CD14-positive monocyte (primary cell): ENCODE data around the gene PSG5. TPM values are rescaled to one million over a fixed set of nuclear protein-coding genes. Genes with fewer than 3 reads are reported as not detected.
"Not testable (repeated sequence)": the region's sequence is repeated elsewhere in the genome, so short reads cannot be mapped to it uniquely, and the experiment has no call there.

Experiments
- DNase-seq, 3 donors: peaks; one replicate each; pipeline ENCODE4 v3.0.0-alpha.2; 2011 to 2022
- H2AFZ ChIP-seq: 2 replicates; pipeline ENCODE4 v1.6.0; 2012; ENCODE audit warnings: mild to moderate bottlenecking, low read depth, low read length, inconsistent platforms; ENCODE audit not compliant: insufficient read depth, poor library complexity, severe bottlenecking
- H3K27ac ChIP-seq, 2 donors: 1 replicate in 1 of 2; 2 replicates in 1 of 2; pipeline ENCODE4 v1.5.1; 2012 to 2013; ENCODE audit warnings: low read length in 2 of 2, control low read depth in 1 of 2, inconsistent platforms in 1 of 2, low read depth in 1 of 2, mild to moderate bottlenecking in 1 of 2
- H3K27me3 ChIP-seq, 2 donors: one replicate each; pipeline versions ENCODE4 v1.6.0 to v1.6.1; 2011 to 2013; ENCODE audit warnings: low read length in 2 of 2; ENCODE audit not compliant: control insufficient read depth in 2 of 2, insufficient read depth in 2 of 2
- H3K36me3 ChIP-seq, 2 donors: replicated peaks in 1 of 2; 1 replicate in 1 of 2; 2 replicates in 1 of 2; pipeline versions ENCODE4 v1.5.1 to v1.6.1; 2012 to 2013; ENCODE audit warnings: low read length in 2 of 2, control low read depth in 1 of 2, inconsistent platforms in 1 of 2, mild to moderate bottlenecking in 1 of 2; ENCODE audit not compliant: insufficient read depth in 2 of 2, control insufficient read depth in 1 of 2
- H3K4me1 ChIP-seq, 2 donors: 1 replicate in 1 of 2; 2 replicates in 1 of 2; pipeline versions ENCODE4 v1.5.1 to v1.6.1; 2012 to 2013; ENCODE audit warnings: low read length in 2 of 2, control low read depth in 1 of 2, inconsistent platforms in 1 of 2, mild to moderate bottlenecking in 1 of 2, moderate library complexity in 1 of 2; ENCODE audit not compliant: insufficient read depth in 2 of 2, control insufficient read depth in 1 of 2
- H3K4me2 ChIP-seq: replicated peaks from 2 replicates; pipeline ENCODE3; 2012; ENCODE audit warnings: low read length, moderate library complexity, mild to moderate bottlenecking; ENCODE audit not compliant: poor library complexity, severe bottlenecking; ENCODE audit errors: extremely low read depth
- H3K4me3 ChIP-seq, 3 experiments: fragments of 200-600 bp in 1 of 3; sonication (generic) in 1 of 3; replicated peaks in 1 of 3; 1 replicate in 2 of 3; 2 replicates in 1 of 3; pipeline ENCODE4 v1.5.1; 2011 to 2013; ENCODE audit warnings: low read length in 3 of 3, mild to moderate bottlenecking in 3 of 3, control low read depth in 2 of 3, low read depth in 2 of 3, inconsistent platforms in 1 of 3, moderate library complexity in 1 of 3
- H3K79me2 ChIP-seq: 2 replicates; pipeline ENCODE4 v1.6.0; 2012; ENCODE audit warnings: mild to moderate bottlenecking, control low read depth, inconsistent platforms, low read length, moderate library complexity; ENCODE audit not compliant: insufficient read depth
- H3K9ac ChIP-seq: 2 replicates; pipeline ENCODE4 v1.6.0; 2017; ENCODE audit warnings: low read length, mild to moderate bottlenecking; ENCODE audit not compliant: insufficient read depth, poor library complexity, severe bottlenecking
- H3K9me3 ChIP-seq, 2 donors: replicated peaks in 1 of 2; 1 replicate in 1 of 2; 2 replicates in 1 of 2; pipeline versions ENCODE4 v1.5.1 to v1.6.1; 2012 to 2013; ENCODE audit warnings: low read length in 2 of 2, control low read depth in 1 of 2; ENCODE audit not compliant: control insufficient read depth in 1 of 2, insufficient read depth in 1 of 2
- H4K20me1 ChIP-seq: 2 replicates; pipeline ENCODE4 v1.6.0; 2012; ENCODE audit warnings: mild to moderate bottlenecking, low read length, control low read depth, moderate library complexity; ENCODE audit not compliant: insufficient read depth
- H3K27ac Mint-ChIP-seq, 7 donors: one replicate each; pipeline ENCODE4 v1.8.0; 2020; ENCODE audit warnings: mild to moderate bottlenecking in 7 of 7, mixed read lengths in 7 of 7, moderate library complexity in 6 of 7, inconsistent platforms in 2 of 7
- H3K27me3 Mint-ChIP-seq, 3 donors: one replicate each; pipeline ENCODE4 v1.8.0; 2021 to 2022; ENCODE audit warnings: low read depth in 3 of 3, mild to moderate bottlenecking in 3 of 3, mixed read lengths in 3 of 3, moderate library complexity in 3 of 3, inconsistent platforms in 1 of 3
- H3K36me3 Mint-ChIP-seq, 2 donors: one replicate each; pipeline ENCODE4 v1.8.0; 2020; ENCODE audit warnings: mixed read lengths in 2 of 2, inconsistent platforms in 1 of 2, mild to moderate bottlenecking in 1 of 2
- H3K4me1 Mint-ChIP-seq: one replicate; pipeline ENCODE4 v1.8.0; 2020; ENCODE audit warnings: mild to moderate bottlenecking, mixed read lengths
- H3K4me3 Mint-ChIP-seq, 2 donors: one replicate each; pipeline ENCODE4 v1.8.0; 2020; ENCODE audit warnings: mild to moderate bottlenecking in 2 of 2, mixed read lengths in 2 of 2, moderate library complexity in 1 of 2
- H3K9me3 Mint-ChIP-seq, 7 donors: one replicate each; pipeline ENCODE4 v1.8.0; 2020 to 2022; ENCODE audit warnings: mixed read lengths in 7 of 7, mild to moderate bottlenecking in 6 of 7, moderate library complexity in 6 of 7, inconsistent platforms in 2 of 7
- WGBS: methylation state at CpG from one replicate; pipeline ENCODE4 v1.1.5; 2013; ENCODE audit warnings: missing lambda C conversion rate; ENCODE audit not compliant: insufficient coverage; 5-methylcytosine and 5-hydroxymethylcytosine counted together
- intact Hi-C, 2 donors: fragments of 100-400 bp; cut with micrococcal nuclease; formaldehyde crosslinking; loops; one replicate each; pipeline versions ENCODE4 v1.15.0 to v1.15.1; 2023
- polyA plus RNA-seq, 3 donors: library from polyadenylated mRNA; depleted of rRNA in 1 of 3; unstranded in 2 of 3; stranded (reverse) in 1 of 3; fragments of 300-500 nt in 2 of 3; fragments of >200 nt in 1 of 3; fragmentation: Illumina TruSeq in 2 of 3; gene quantifications; 1 replicate in 2 of 3; 2 replicates in 1 of 3; pipeline ENCODE4 v1.2.3, GENCODE V29; 2012 to 2021
- TF ChIP-seq, protein P1 (sequence below): fragments of 200-600 bp; IDR thresholded peaks from one replicate; pipeline ENCODE4 v1.8.0; 2022; ENCODE audit warnings: antibody characterized with exemption, mild to moderate bottlenecking

PSG5 gene
- polyA plus RNA-seq, 3 donors = not detected

DNA sequence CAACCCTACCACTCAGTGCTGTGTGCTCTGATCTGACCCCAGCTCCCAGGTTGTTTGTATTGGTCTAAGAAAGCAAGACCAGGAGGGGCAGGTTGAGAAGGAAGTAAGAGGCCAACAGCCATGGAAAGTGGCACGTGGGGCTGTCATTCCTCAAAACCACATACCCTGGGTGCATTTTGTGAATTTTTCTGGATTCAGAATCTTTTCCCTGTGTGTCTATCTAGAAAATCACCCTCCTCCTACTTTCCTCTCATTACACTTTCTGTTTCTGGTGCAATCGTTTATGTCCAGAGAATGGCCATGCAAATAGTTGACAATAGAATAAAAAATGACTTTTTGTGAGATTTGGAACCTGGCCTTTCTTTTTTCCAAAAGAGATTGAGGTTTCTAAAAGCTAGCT, 24.1 kb downstream of the PSG5 start:
- H3K27me3 ChIP-seq, H3K36me3 ChIP-seq, H3K4me2 ChIP-seq, H3K9me3 ChIP-seq, H3K27ac ChIP-seq, H4K20me1 ChIP-seq, H3K9me3 Mint-ChIP-seq, H3K27ac Mint-ChIP-seq, H3K27me3 Mint-ChIP-seq, H3K4me3 Mint-ChIP-seq, H3K79me2 ChIP-seq, H3K4me1 Mint-ChIP-seq, H3K4me3 ChIP-seq, DNase-seq, H3K4me1 ChIP-seq, H3K36me3 Mint-ChIP-seq, H3K9ac ChIP-seq, H2AFZ ChIP-seq, intact Hi-C loops: not testable (repeated sequence)
- no CpG with 5 or more reads among the region's 2 CpGs for WGBS

DNA sequence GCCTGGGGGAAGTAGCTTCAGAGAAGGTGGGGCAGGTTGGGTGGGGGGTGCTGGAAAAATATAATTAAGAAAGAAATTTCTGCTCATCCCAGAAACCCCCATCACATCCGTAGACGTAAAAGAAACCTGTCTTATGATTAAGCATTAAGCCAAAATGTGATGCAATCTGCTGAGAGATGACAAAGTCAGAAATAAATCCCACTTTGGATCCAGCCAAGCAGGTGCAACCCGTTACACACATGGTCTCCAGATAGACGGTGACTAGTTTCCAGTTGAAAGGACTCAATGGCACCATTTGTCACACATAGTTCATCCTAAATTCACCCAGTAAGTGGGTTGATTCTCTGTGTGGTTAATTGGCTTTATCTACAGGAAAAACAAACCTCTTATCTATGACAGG, 34.1 kb downstream of the PSG5 start:
- no peaks in the 10 kb centered on the region for H3K27me3 ChIP-seq
- H3K9me3 Mint-ChIP-seq = peaks cover 0 to 12% (median 9%) of the 10 kb centered on the region in 7 donors
- no peaks in the 10 kb centered on the region for H3K36me3 ChIP-seq
- TF ChIP-seq, protein P1, sequence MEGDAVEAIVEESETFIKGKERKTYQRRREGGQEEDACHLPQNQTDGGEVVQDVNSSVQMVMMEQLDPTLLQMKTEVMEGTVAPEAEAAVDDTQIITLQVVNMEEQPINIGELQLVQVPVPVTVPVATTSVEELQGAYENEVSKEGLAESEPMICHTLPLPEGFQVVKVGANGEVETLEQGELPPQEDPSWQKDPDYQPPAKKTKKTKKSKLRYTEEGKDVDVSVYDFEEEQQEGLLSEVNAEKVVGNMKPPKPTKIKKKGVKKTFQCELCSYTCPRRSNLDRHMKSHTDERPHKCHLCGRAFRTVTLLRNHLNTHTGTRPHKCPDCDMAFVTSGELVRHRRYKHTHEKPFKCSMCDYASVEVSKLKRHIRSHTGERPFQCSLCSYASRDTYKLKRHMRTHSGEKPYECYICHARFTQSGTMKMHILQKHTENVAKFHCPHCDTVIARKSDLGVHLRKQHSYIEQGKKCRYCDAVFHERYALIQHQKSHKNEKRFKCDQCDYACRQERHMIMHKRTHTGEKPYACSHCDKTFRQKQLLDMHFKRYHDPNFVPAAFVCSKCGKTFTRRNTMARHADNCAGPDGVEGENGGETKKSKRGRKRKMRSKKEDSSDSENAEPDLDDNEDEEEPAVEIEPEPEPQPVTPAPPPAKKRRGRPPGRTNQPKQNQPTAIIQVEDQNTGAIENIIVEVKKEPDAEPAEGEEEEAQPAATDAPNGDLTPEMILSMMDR = no peak
- H2AFZ ChIP-seq = no peak overlapping the region
- H3K4me1 Mint-ChIP-seq = no peaks in the 10 kb centered on the region
- H4K20me1 ChIP-seq = no peaks in the 10 kb centered on the region
- H3K27ac ChIP-seq = no peak overlapping the region
- H3K4me1 ChIP-seq = no peaks in the 10 kb centered on the region
- H3K79me2 ChIP-seq = no peaks in the 10 kb centered on the region
- no CpG with 5 or more reads among the region's 4 CpGs for WGBS
- H3K4me2 ChIP-seq = no peak overlapping the region
- DNase-seq = no peak
- no peak overlapping the region for H3K4me3 Mint-ChIP-seq
- no peaks in the 10 kb centered on the region for H3K36me3 Mint-ChIP-seq
- H3K9ac ChIP-seq = no peak overlapping the region
- no peaks in the 10 kb centered on the region for H3K9me3 ChIP-seq
- no peaks in the 10 kb centered on the region for H3K27me3 Mint-ChIP-seq
- H3K27ac Mint-ChIP-seq = no peak overlapping the region
- no peak overlapping the region for H3K4me3 ChIP-seq
- intact Hi-C loops = no loop called here

DNA sequence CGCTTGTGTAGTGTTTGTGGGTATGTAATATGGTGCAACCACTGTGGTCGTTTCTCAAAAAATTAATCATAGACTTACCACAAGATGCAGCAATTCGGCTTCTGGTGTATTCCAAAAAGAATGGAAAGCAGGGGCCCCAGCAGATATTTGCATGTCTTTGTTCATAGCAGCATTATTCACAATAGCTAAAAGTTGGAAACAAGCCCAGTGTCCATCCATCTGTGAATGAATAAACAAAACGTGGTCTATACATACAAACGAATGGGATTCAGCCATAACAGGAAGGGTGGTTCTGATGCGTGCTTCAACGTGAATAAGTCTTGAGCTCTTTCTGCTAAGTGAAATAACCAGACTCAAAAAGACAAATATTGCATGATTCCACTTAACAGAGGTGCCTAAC, 36.5 kb downstream of the PSG5 start:
- H3K27me3 Mint-ChIP-seq, H3K4me3 ChIP-seq, H3K27me3 ChIP-seq, H3K9me3 ChIP-seq, H3K36me3 Mint-ChIP-seq, H3K4me1 ChIP-seq, H3K27ac ChIP-seq, H3K79me2 ChIP-seq, H4K20me1 ChIP-seq, H3K4me1 Mint-ChIP-seq, intact Hi-C loops, H3K4me3 Mint-ChIP-seq, H3K9ac ChIP-seq, H3K36me3 ChIP-seq, H2AFZ ChIP-seq, DNase-seq, H3K4me2 ChIP-seq: not testable (repeated sequence)
- Mint-ChIP-seq H3K27ac (peak overlapping the region in 1 of 7 donors; percentile 74), H3K9me3 (peaks cover 3 to 22% (median 6%) of the 10 kb centered on the region in 7 donors)
- 89% methylated on average over 4 of the region's 7 CpGs for WGBS
